Heart left ventricle (tissue), 16 donors: ENCODE measurements around the gene ARHGAP26. TPM values are rescaled to one million over a fixed set of nuclear protein-coding genes. Genes with fewer than 3 reads are reported as not detected.

ENCODE experiments used
- ATAC-seq, 4 donors: fragments of 200-7000 bp; cut with Tn5 transposase; one replicate each; pipeline ENCODE4 v1.9.1; 2020 to 2022; ENCODE audit warnings: moderate library complexity in 4 of 4, mild to moderate bottlenecking in 3 of 4, moderate number of reproducible peaks in 1 of 4
- DNase-seq, 5 donors: peaks; one replicate each; pipeline ENCODE4 v3.0.0-alpha.2; 2020
- H3K27ac ChIP-seq, 12 donors: fragments of 200-600 bp; sonication (generic) in 4 of 12; one replicate each; pipeline versions ENCODE4 v1.5.0 to v1.8.0; 2016 to 2022; ENCODE audit warnings: mild to moderate bottlenecking in 2 of 12
- H3K27me3 ChIP-seq, 9 donors: fragments of 200-600 bp; sonication (generic) in 2 of 9; one replicate each; pipeline versions ENCODE4 v1.5.1 to v1.8.0; 2016 to 2022; ENCODE audit warnings: mild to moderate bottlenecking in 3 of 9
- H3K36me3 ChIP-seq, 9 donors: fragments of 200-600 bp; sonication (generic) in 2 of 9; one replicate each; pipeline versions ENCODE4 v1.5.0 to v1.8.0; 2018 to 2022; ENCODE audit warnings: mild to moderate bottlenecking in 2 of 9
- H3K4me1 ChIP-seq, 12 donors: fragments of 200-600 bp; sonication (generic) in 4 of 12; one replicate each; pipeline versions ENCODE4 v1.5.0 to v1.8.0; 2016 to 2022; ENCODE audit warnings: mild to moderate bottlenecking in 3 of 12
- H3K4me3 ChIP-seq, 12 donors: fragments of 200-600 bp; sonication (generic) in 4 of 12; one replicate each; pipeline versions ENCODE4 v1.5.0 to v1.8.0; 2017 to 2022; ENCODE audit warnings: mild to moderate bottlenecking in 9 of 12, moderate library complexity in 4 of 12
- H3K9me3 ChIP-seq, 12 donors: fragments of 200-600 bp; sonication (generic) in 4 of 12; one replicate each; pipeline versions ENCODE4 v1.5.0 to v1.8.0; 2016 to 2022; ENCODE audit warnings: mild to moderate bottlenecking in 1 of 12
- CTCF ChIP-seq, 12 donors: fragments of 200-600 bp; sonication (generic) in 4 of 12; IDR thresholded peaks; one replicate each; pipeline versions ENCODE4 v1.5.0 to v1.8.0; 2018 to 2022; ENCODE audit warnings: antibody characterized with exemption in 12 of 12, mild to moderate bottlenecking in 5 of 12
- POLR2A ChIP-seq, 2 donors: fragments of 450-650 bp; IDR thresholded peaks; one replicate each; pipeline ENCODE4 v1.6.1; 2017; ENCODE audit warnings: antibody characterized with exemption in 2 of 2, mild to moderate bottlenecking in 2 of 2, moderate library complexity in 2 of 2
- WGBS, 4 donors: extraction: QIAGEN DNeasy Blood & Tissue Kit in 2 of 4; methylation state at CpG; one replicate each; pipeline versions ENCODE4 v1.1.5 to v1.1.7; 2013 to 2018; 5-methylcytosine and 5-hydroxymethylcytosine counted together
- intact Hi-C, 10 donors: fragments of 100-400 bp; cut with DNase I; formaldehyde crosslinking; loops; one replicate each; pipeline versions ENCODE4 v1.11.1 to v1.14.2; 2022
- polyA plus RNA-seq, 2 donors: library from polyadenylated mRNA; stranded (reverse); fragments of 200-250 nt; gene quantifications; one replicate each; pipeline ENCODE4 v1.2.3, GENCODE V29; 2013
- total RNA-seq, 9 donors: library from RNA; depleted of rRNA in 2 of 9; stranded (reverse); fragments of >200 nt in 2 of 9; fragmentation: NEBNext Ultra II Directional in 3 of 9; extraction: Animal tissue kit (Norgen Biotek cat#: 25700) in 3 of 9; gene quantifications; one replicate each; pipeline versions ENCODE4 v1.1.0 to v1.2.4, GENCODE V29; 2016 to 2023
- donor health status: ischemic (EF 13 %, LVEDD 7.1; RV severe dilation, severe dysfunction).
- donor health status: healthy with polysubstance abuse.
- donor health status: DM: no; HTN: yes; CAD: no.
- donor health status: DM: no; HTN: no; CAD: no.
- donor health status: ischemic (EF 25% LVEDD 6.9; RV normal size, moderate dysfunction).
- donor health status: ischemic (EF 25% LVEDD 5.7; RV mildly dilated, moderate dysfunction).
- donor health status: healthy.
- donor health status: DM: yes; HTN: yes; CAD: no.
- donor health status: ischemic (EF 35%, LVEDD 5.7; RV mildly dilated, moderate dysfunction).
- donor health status: nonischemic (EF 11% LVEDD 7.7; RV severe dilation, severe dysfunction).
- donor health status: DM: yes; HTN: yes; CAD: no.
- donor health status: PGD.
- donor health status: ischemic (EF 29% LVEDD 5.4; RV normal size, mild dysfunction).
- donor health status: nonischemic (EF 23%, LVEDD 6.1; RV moderate dilation, normal function).

ARHGAP26 gene
- total and polyA plus RNA-seq, 11 donors, result 11.9 to 52.1 (median 33.7) TPM

- Histone ChIP-seq H3K27ac (peak overlapping the region in 1 of 12 donors; percentile 21), H3K4me3 (no peak overlapping the region), H3K4me1 (peaks cover 0 to 71% (median 44%) of the 10 kb centered on the region in 12 donors), H3K27me3 (no peaks in the 10 kb centered on the region), H3K36me3 (no peaks in the 10 kb centered on the region), H3K9me3 (peaks cover 0 to 9% (median 0%) of the 10 kb centered on the region in 12 donors)
- no peak for DNase-seq
- ATAC-seq, result no peak
- 80 to 94% (median 91%) methylated on average over 19 of the region's 19 CpGs for WGBS, 4 donors
- intact Hi-C loops, result loop anchor here in 6 of 10 donors (5.0 to 10.0 kb wide), 7 partner anchors 79 to 279 kb away; partner anchors contain the start of gene NR3C1 (in 5 of the 6)
- no peak for TF ChIP-seq CTCF (IDR thresholded peaks at IDR 0.05)
- no peak for TF ChIP-seq POLR2A (IDR thresholded peaks at IDR 0.05)
Observed at GRCh38 chr5:143206196-143207053, 436.2 kb downstream of the ARHGAP26 start.

- peaks cover 0 to 73% (median 46%) of the 10 kb centered on the region in 12 donors for H3K4me1 ChIP-seq
- no peaks in the 10 kb centered on the region for H3K27me3 ChIP-seq
- no peak for DNase-seq
- H3K36me3 ChIP-seq, result no peaks in the 10 kb centered on the region
- ATAC-seq, result no peak
- WGBS, 4 donors, result 96 to 98% (median 97%) methylated on average over 13 of the region's 13 CpGs
- intact Hi-C loops, result loop anchor here in 6 of 10 donors (5.0 to 10.0 kb wide), 7 partner anchors 80 to 280 kb away; partner anchors contain the start of gene NR3C1 (in 5 of the 6)
- TF ChIP-seq POLR2A (IDR thresholded peaks at IDR 0.05), result no peak
- no peak for TF ChIP-seq CTCF (IDR thresholded peaks at IDR 0.05)
- no peak overlapping the region for H3K4me3 ChIP-seq
- H3K9me3 ChIP-seq, result peaks cover 0 to 9% (median 0%) of the 10 kb centered on the region in 12 donors
- no peak overlapping the region for H3K27ac ChIP-seq
Observed at GRCh38 chr5:143207058-143207457, 436.9 kb downstream of the ARHGAP26 start.

GRCh38 chr5:143207563-143208364 is 437.6 kb downstream of the ARHGAP26 start:
- no peaks in the 10 kb centered on the region for H3K27me3 ChIP-seq
- intact Hi-C loops, result loop anchor here in 6 of 10 donors (5.0 to 10.0 kb wide), 7 partner anchors 80 to 280 kb away; partner anchors contain the start of gene NR3C1 (in 5 of the 6)
- H3K4me1 ChIP-seq, result peaks cover 0 to 80% (median 51%) of the 10 kb centered on the region in 12 donors
- H3K36me3 ChIP-seq, result no peaks in the 10 kb centered on the region
- TF ChIP-seq POLR2A (IDR thresholded peaks at IDR 0.05) (no peak), CTCF (IDR thresholded peaks at IDR 0.05) (no peak)
- no peak for DNase-seq
- H3K27ac ChIP-seq, result peak overlapping the region in 10 of 12 donors; percentile 25 to 59 (median 40)
- peak overlapping the region in 2 of 12 donors; percentile 4 to 10 for H3K4me3 ChIP-seq
- 50 to 63% (median 59%) methylated on average over 13 of the region's 13 CpGs for WGBS, 4 donors
- H3K9me3 ChIP-seq, result peaks cover 0 to 2% (median 0%) of the 10 kb centered on the region in 12 donors
- ATAC-seq, result peak; percentile 57 to 66 (median 59)
